22Rv1 (cell line): ENCODE results near the gene ZBTB37.

ENCODE experiments used
- CTCF ChIP-seq: fragments of 450-650 bp; IDR thresholded peaks from 2 replicates; pipeline ENCODE4 v1.5.1; 2017; ENCODE audit warnings: mild to moderate bottlenecking
- ZFX ChIP-seq: fragments of 450-650 bp; IDR thresholded peaks from 2 replicates; pipeline ENCODE4 v1.6.1; 2017; ENCODE audit warnings: antibody characterized with exemption, borderline replicate concordance

GRCh38 chr1:173860065-173860464 is 8.1 kb upstream of the ZBTB37 start:
- no peak for TF ChIP-seq CTCF
- no peak for TF ChIP-seq ZFX
